ENCODE measurements around the gene GUCY1A1.
"Not testable (repeated sequence)": the region's sequence is repeated elsewhere in the genome, so short reads cannot be mapped to it uniquely, and the experiment has no call there.

- not testable (repeated sequence) for TF ChIP-seq CTCF (conservative IDR thresholded peaks at IDR 0.05; ENCODE audit: low read depth, low read length); EZH2 (IDR thresholded peaks at IDR 0.05; ENCODE audit: low read length, unreplicated experiment); EZH2phosphoT487 (IDR thresholded peaks at IDR 0.05; ENCODE audit: borderline replicate concordance, low read length)
These were observed 15.9 kb upstream of the GUCY1A1 start for GRCh38 chr4:155650785-155651184.

All from PC-3 (cell line).